ENCODE results near the gene SYNGR1.

DNA sequence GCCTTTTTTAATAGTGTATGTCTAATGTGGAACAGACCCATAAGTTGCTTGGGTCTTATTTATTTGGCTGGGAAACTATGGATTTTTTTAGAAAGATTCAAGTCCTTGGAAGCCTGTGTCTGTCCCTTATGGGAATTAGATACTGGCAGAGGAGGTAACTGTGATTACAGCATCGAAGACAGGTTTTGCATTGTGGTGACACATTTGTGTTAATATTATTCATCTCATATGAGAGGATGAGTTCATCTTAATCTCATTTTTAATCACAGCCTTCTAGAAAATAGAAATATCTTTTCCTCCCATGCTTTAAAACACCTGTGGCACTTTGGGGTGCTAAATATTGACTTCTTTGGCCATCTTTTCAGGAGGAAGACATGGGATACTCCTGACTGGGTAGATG, 59.0 kb downstream of the SYNGR1 start:
- TF ChIP-seq POLR2A (IDR thresholded peaks at IDR 0.05) (no peak), POLR2AphosphoS5 (IDR thresholded peaks at IDR 0.05; ENCODE audit: insufficient read depth in 1 of 2, low read depth in 1 of 2) (no peak)
- TF ChIP-seq, protein P1, sequence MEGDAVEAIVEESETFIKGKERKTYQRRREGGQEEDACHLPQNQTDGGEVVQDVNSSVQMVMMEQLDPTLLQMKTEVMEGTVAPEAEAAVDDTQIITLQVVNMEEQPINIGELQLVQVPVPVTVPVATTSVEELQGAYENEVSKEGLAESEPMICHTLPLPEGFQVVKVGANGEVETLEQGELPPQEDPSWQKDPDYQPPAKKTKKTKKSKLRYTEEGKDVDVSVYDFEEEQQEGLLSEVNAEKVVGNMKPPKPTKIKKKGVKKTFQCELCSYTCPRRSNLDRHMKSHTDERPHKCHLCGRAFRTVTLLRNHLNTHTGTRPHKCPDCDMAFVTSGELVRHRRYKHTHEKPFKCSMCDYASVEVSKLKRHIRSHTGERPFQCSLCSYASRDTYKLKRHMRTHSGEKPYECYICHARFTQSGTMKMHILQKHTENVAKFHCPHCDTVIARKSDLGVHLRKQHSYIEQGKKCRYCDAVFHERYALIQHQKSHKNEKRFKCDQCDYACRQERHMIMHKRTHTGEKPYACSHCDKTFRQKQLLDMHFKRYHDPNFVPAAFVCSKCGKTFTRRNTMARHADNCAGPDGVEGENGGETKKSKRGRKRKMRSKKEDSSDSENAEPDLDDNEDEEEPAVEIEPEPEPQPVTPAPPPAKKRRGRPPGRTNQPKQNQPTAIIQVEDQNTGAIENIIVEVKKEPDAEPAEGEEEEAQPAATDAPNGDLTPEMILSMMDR (IDR thresholded peaks at IDR 0.05): no peak
